GM12878 (cell line): ENCODE results near the gene RAP1GAP2. TPM values are rescaled to one million over a fixed set of nuclear protein-coding genes. Genes with fewer than 3 reads are reported as not detected.

ENCODE experiments used
- ATAC-seq: fragments of 200-7000 bp; cut with Tn5 transposase; 3 replicates; pipeline ENCODE4 v1.9.1; 2020; ENCODE audit warnings: mild to moderate bottlenecking, moderate library complexity
- BruUV-seq: library from RNA; stranded (reverse); fragments of 400-500 nt; replicated peaks from 2 replicates; lab custom pipeline; 2021; lab: Mats Ljungman, UMichigan
- CTCF ChIA-PET: fragments of 300-600 bp; sonication (Branson Sonifier 250); formaldehyde crosslinking; extraction: SDS; loops from one replicate; lab custom pipeline; 2021; ENCODE audit warnings: inconsistent platforms; lab: Yijun Ruan, JAX
- POLR2A ChIA-PET: fragments of 350-600 bp; formaldehyde crosslinking; extraction: SDS; loops from one replicate; lab custom pipeline; 2021; ENCODE audit warnings: inconsistent platforms; lab: Charles Lee
- RAD21 ChIA-PET: fragments of 300-600 bp; sonication (Branson Sonifier 250); formaldehyde crosslinking; loops from one replicate; lab custom pipeline; 2023; ENCODE audit warnings: antibody characterized with exemption; ENCODE audit not compliant: unreplicated experiment; lab: Charles Lee
- SMC1A ChIA-PET: fragments of 300-600 bp; sonication (Branson Sonifier 250); formaldehyde crosslinking; loops from one replicate; lab custom pipeline; 2023; ENCODE audit not compliant: unreplicated experiment, uncharacterized antibody; lab: Charles Lee
- DNase-seq: peaks from one replicate; pipeline ENCODE4 v3.0.0-alpha.2; 2011; ENCODE audit warnings: low read depth, low spot score
- FAIRE-seq: peaks from 3 replicates; lab custom pipeline; 2011; peaks lifted over from hg19 to GRCh38; lab: Jason Lieb, UNC
- H2AFZ ChIP-seq: 2 replicates; pipeline ENCODE4 v1.6.0; 2011; ENCODE audit warnings: low read depth, low read length, control low read depth; ENCODE audit not compliant: control insufficient read depth
- H3K27ac ChIP-seq: 2 replicates; pipeline ENCODE4 v1.5.1; 2011; ENCODE audit warnings: control low read depth; ENCODE audit not compliant: control insufficient read depth, insufficient read depth
- H3K27me3 ChIP-seq, 2 experiments: replicated peaks in 1 of 2; 2 replicates each; pipeline versions ENCODE4 v1.6.0 to v1.6.1; 2011; ENCODE audit warnings: low read length in 1 of 2; ENCODE audit not compliant: control insufficient read depth in 2 of 2, insufficient read depth in 2 of 2
- H3K36me3 ChIP-seq, 2 experiments: 2 replicates each; pipeline ENCODE4 v1.5.1; 2011; ENCODE audit warnings: low read length in 1 of 2; ENCODE audit not compliant: control insufficient read depth in 2 of 2, insufficient read depth in 2 of 2
- H3K4me1 ChIP-seq: 2 replicates; pipeline ENCODE4 v1.6.1; 2011; ENCODE audit warnings: mild to moderate bottlenecking, low read length, moderate library complexity, mixed read lengths; ENCODE audit not compliant: control insufficient read depth, insufficient read depth
- H3K4me2 ChIP-seq: 2 replicates; pipeline ENCODE4 v1.6.0; 2011; ENCODE audit warnings: control low read depth; ENCODE audit not compliant: control insufficient read depth, insufficient read depth
- H3K4me3 ChIP-seq: fragments of 200-600 bp; sonication (generic); 2 replicates; pipeline ENCODE4 v1.5.1; 2016
- H3K79me2 ChIP-seq: 2 replicates; pipeline ENCODE4 v1.6.0; 2011; ENCODE audit warnings: low read length; ENCODE audit not compliant: control insufficient read depth, insufficient read depth
- H3K9ac ChIP-seq: 2 replicates; pipeline ENCODE4 v1.8.0; 2011; ENCODE audit warnings: low read length, control low read depth, mixed read lengths; ENCODE audit not compliant: control insufficient read depth, insufficient read depth
- H3K9me3 ChIP-seq: replicated peaks from 3 replicates; pipeline ENCODE4 v1.5.1; 2011; ENCODE audit warnings: mild to moderate bottlenecking, low read length; ENCODE audit not compliant: control insufficient read depth, insufficient read depth
- H4K20me1 ChIP-seq: 2 replicates; pipeline ENCODE4 v1.6.0; 2011; ENCODE audit not compliant: control insufficient read depth, insufficient read depth
- CHD1 ChIP-seq: IDR thresholded peaks from 2 replicates; pipeline ENCODE4 v1.6.1; 2012; ENCODE audit warnings: low read depth, low read length, improper control_type of control experiment
- CTCF ChIP-seq, 3 experiments: IDR thresholded peaks in 2 of 3; conservative IDR thresholded peaks in 1 of 3; 2 replicates each; pipeline ENCODE4 v1.5.1; 2011; ENCODE audit warnings: low read depth in 3 of 3, low read length in 3 of 3, mild to moderate bottlenecking in 3 of 3, control low read depth in 2 of 3, moderate library complexity in 2 of 3, inconsistent platforms in 1 of 3, mixed read lengths in 1 of 3; ENCODE audit not compliant: control insufficient read depth in 2 of 3, insufficient read depth in 1 of 3; ENCODE audit errors: extremely low read depth in 1 of 3
- ELK1 ChIP-seq: IDR thresholded peaks from 2 replicates; pipeline ENCODE4 v1.6.1; 2012; ENCODE audit warnings: low read depth, low read length, improper control_type of control experiment
- HDGF ChIP-seq: fragments of 450-650 bp; IDR thresholded peaks from 2 replicates; pipeline ENCODE4 v1.6.1; 2016; ENCODE audit warnings: antibody characterized with exemption
- IRF3 ChIP-seq: fragments of 450-650 bp; IDR thresholded peaks from 2 replicates; pipeline ENCODE4 v1.6.1; 2014; ENCODE audit warnings: mild to moderate bottlenecking
- SMAD5 ChIP-seq: IDR thresholded peaks from 2 replicates; pipeline ENCODE4 v1.6.1; 2016; ENCODE audit warnings: antibody characterized with exemption, low read depth
- SMC3 ChIP-seq: IDR thresholded peaks from 2 replicates; pipeline ENCODE4 v1.6.1; 2011; ENCODE audit warnings: low read length, improper control_type of control experiment, borderline replicate concordance
- SREBF1 ChIP-seq: IDR thresholded peaks from 2 replicates; pipeline ENCODE4 v1.6.1; 2012; ENCODE audit warnings: mild to moderate bottlenecking, low read length
- STAT1 ChIP-seq: fragments of 450-650 bp; conservative IDR thresholded peaks from 2 replicates; pipeline ENCODE4 v1.6.1; 2014; ENCODE audit warnings: antibody characterized with exemption, mild to moderate bottlenecking
- TCF3 ChIP-seq: IDR thresholded peaks from 2 replicates; pipeline ENCODE4 v1.6.1; 2012; ENCODE audit warnings: low read depth, mild to moderate bottlenecking, low read length, borderline replicate concordance; ENCODE audit not compliant: insufficient read depth
- ZBTB11 ChIP-seq: fragments of 450-650 bp; formaldehyde crosslinking; IDR thresholded peaks from 2 replicates; pipeline ENCODE4 v1.5.0; 2022; ENCODE audit warnings: mild to moderate bottlenecking, missing genetic modification characterization
- ZNF274 ChIP-seq: IDR thresholded peaks from one replicate; pipeline ENCODE4 v1.8.0; 2011; ENCODE audit not compliant: insufficient read length, insufficient read depth
- ZNF592 ChIP-seq: fragments of 450-650 bp; IDR thresholded peaks from 2 replicates; pipeline ENCODE4 v1.6.1; 2017; ENCODE audit warnings: mild to moderate bottlenecking, moderate library complexity
- WGBS: methylation state at CpG from one replicate; pipeline ENCODE4 v1.1.6; 2016; ENCODE audit warnings: low lambda C conversion rate; ENCODE audit not compliant: insufficient replicate concordance, insufficient coverage; ENCODE audit errors: missing lambda C conversion rate; 5-methylcytosine and 5-hydroxymethylcytosine counted together
- in situ Hi-C: fragments of 300-500 bp; cut with MboI; formaldehyde crosslinking; loops from 9 replicates; pipeline ENCODE4 v1.14.3; 2018; ENCODE audit warnings: mixed read lengths
- intact Hi-C: fragments of 100-400 bp; cut with micrococcal nuclease; formaldehyde crosslinking; loops from one replicate; pipeline ENCODE4 v1.14.2; 2022; ENCODE audit not compliant: unreplicated experiment
- polyA plus RNA-seq, 11 experiments: library from polyadenylated mRNA; depleted of rRNA in 4 of 11; unstranded in 6 of 11; stranded (reverse) in 5 of 11; fragments of >200 nt; fragmentation: Nextera tagmentation in 4 of 11; fragmentation: Illumina TruSeq in 1 of 11; extraction: Ambion mirVana in 4 of 11; extraction: Trizol in 1 of 11; gene quantifications; 1 replicate in 1 of 11; 2 replicates in 10 of 11; pipeline versions ENCODE4 v1.2.1 to v1.2.3, GENCODE V29; 2011 to 2016; ENCODE audit warnings: inconsistent platforms in 2 of 11, missing spikeins in 2 of 11, low read depth in 1 of 11
- total RNA-seq, 4 experiments: library from RNA; depleted of rRNA in 3 of 4; stranded (reverse); fragments of >200 nt in 3 of 4; fragmentation: Illumina TruSeq in 1 of 4; extraction: Trizol in 1 of 4; gene quantifications; 2 replicates each; pipeline versions ENCODE4 v1.2.1 to v1.2.3, GENCODE V29; 2013 to 2021

RAP1GAP2 gene
- total and polyA plus RNA-seq, 10 of the 15 experiments (the other 5 are each of a cell fraction or from before 2014, with no cell fraction given): 0.03 to 0.95 (median 0.49) TPM; not detected in 2

- TF ChIP-seq ZBTB11 (CRISPR knock-in tag): no peak
- no peak for TF ChIP-seq IRF3
- no peak for TF ChIP-seq ELK1
- TF ChIP-seq ZNF592: no peak
- no peak for TF ChIP-seq SREBF1
- no peak for TF ChIP-seq HDGF
- TF ChIP-seq STAT1: no peak
- no peak for TF ChIP-seq SMAD5
- no peak for TF ChIP-seq CTCF (IDR thresholded peaks at IDR 0.05 in 2 of 3, conservative IDR thresholded peaks at IDR 0.05 in 1 of 3; ENCODE audit: control insufficient read depth in 2 of 3, extremely low read depth in 1 of 3, insufficient read depth in 1 of 3, low read depth in 3 of 3, low read length in 3 of 3)
- TF ChIP-seq TCF3: no peak
- TF ChIP-seq SMC3: no peak
- TF ChIP-seq CHD1: no peak
- no peak for TF ChIP-seq ZNF274
- TF ChIP-seq, all 136 proteins: peak for 0
- Histone ChIP-seq H4K20me1 (no peaks in the 10 kb centered on the region), H3K9me3 (no peaks in the 10 kb centered on the region), H3K79me2 (no peaks in the 10 kb centered on the region), H3K9ac (no peak overlapping the region), H3K27ac (no peak overlapping the region), H3K4me2 (no peak overlapping the region), H3K27me3 (no peaks in the 10 kb centered on the region), H3K4me1 (no peaks in the 10 kb centered on the region), H2AFZ (no peak overlapping the region), H3K4me3 (no peak overlapping the region), H3K36me3 (no peaks in the 10 kb centered on the region)
- no peak for ATAC-seq
- FAIRE-seq: no peak
- in situ Hi-C loops (no loop called here), intact Hi-C loops (no loop called here)
- no TSS peak for BruUV-seq
- ChIA-PET CTCF (no interaction called here), SMC1A (no interaction called here), RAD21 (no interaction called here), POLR2A (interaction anchor here (0.7 kb wide), 1 partner anchor 501 kb away, joined by 3 read pairs; no protein-coding TSS in a partner anchor)
- DNase-seq: no peak
- WGBS: 28% methylated on average over 8 of the region's 9 CpGs
Observed at GRCh38 chr17:2888326-2888725, 92.1 kb downstream of the RAP1GAP2 start.
